ENCODE measurements around the gene CACNA1C.

GRCh38 chr12:2083008-2083407 lies 30.2 kb downstream of the CACNA1C start:
- TF ChIP-seq RAD21 (IDR thresholded peaks at IDR 0.05; ENCODE audit: low read length) (no peak), CTCF (conservative IDR thresholded peaks at IDR 0.05; ENCODE audit: low read depth, low read length) (peak; percentile 0; the same call in 1 of the 2 replicates), BHLHE40 (IDR thresholded peaks at IDR 0.05; ENCODE audit: low read depth, low read length) (no peak), USF2 (IDR thresholded peaks at IDR 0.05; ENCODE audit: low read depth, low read length) (no peak), FOS (IDR thresholded peaks at IDR 0.05; ENCODE audit: low read depth, low read length) (no peak), POLR2A (IDR thresholded peaks at IDR 0.05; ENCODE audit: low read depth, low read length) (no peak), MAFK (IDR thresholded peaks at IDR 0.05; ENCODE audit: low read depth, low read length) (no peak), RCOR1 (IDR thresholded peaks at IDR 0.05; ENCODE audit: insufficient replicate concordance, low read length) (no peak), NFE2L2 (IDR thresholded peaks at IDR 0.05; ENCODE audit: low read depth, low read length) (no peak), SMC3 (IDR thresholded peaks at IDR 0.05; ENCODE audit: low read depth, low read length) (no peak), MXI1 (IDR thresholded peaks at IDR 0.05; ENCODE audit: borderline replicate concordance, low read depth, low read length) (no peak), ELK1 (IDR thresholded peaks at IDR 0.05; ENCODE audit: borderline replicate concordance, low read depth, low read length) (no peak), CHD1 (IDR thresholded peaks at IDR 0.05; ENCODE audit: low read depth, low read length) (no peak), CEBPB (IDR thresholded peaks at IDR 0.05; ENCODE audit: low read depth, low read length) (no peak)

All from IMR-90 (cell line).